GDM1 (cell line): ENCODE measurements around the gene ENTREP3.
A peak's percentile ranks its signal among the peaks of the same experiment; 100 is the strongest.
"Not testable (repeated sequence)": the region's sequence is repeated elsewhere in the genome, so short reads cannot be mapped to it uniquely, and the experiment has no call there.

ENCODE experiments used
- DNase-seq: peaks from one replicate; lab custom pipeline; 2025; lab: John Stamatoyannopoulos, UW

Gene ENTREP3

GRCh38 chr1:155251566-155251965 is 3.7 kb downstream of the ENTREP3 start:
- no peak for DNase-seq

- peak; percentile 85 for DNase-seq
These were observed 4.4 kb downstream of the ENTREP3 start for GRCh38 chr1:155250633-155251449.

GRCh38 chr1:155250246-155250632 is 5.0 kb downstream of the ENTREP3 start:
- no peak for DNase-seq

GRCh38 chr1:155247667-155248553 is 7.4 kb downstream of the ENTREP3 start:
- DNase-seq, result no peak

- DNase-seq, result not testable (repeated sequence)
These were observed 8.5 kb downstream of the ENTREP3 start for GRCh38 chr1:155246796-155247195.

GRCh38 chr1:155245163-155245524 is 10.1 kb downstream of the ENTREP3 start:
- DNase-seq, result no peak

- DNase-seq, result peak; percentile 96
These were observed 10.7 kb downstream of the ENTREP3 start for GRCh38 chr1:155244368-155245162.

- no peak for DNase-seq
These were observed 12.4 kb downstream of the ENTREP3 start for GRCh38 chr1:155242805-155243358.

- DNase-seq, result no peak
These were observed 13.4 kb downstream of the ENTREP3 start for GRCh38 chr1:155241841-155242264.

GRCh38 chr1:155241069-155241679 is 14.1 kb downstream of the ENTREP3 start:
- DNase-seq, result peak; percentile 54

GRCh38 chr1:155236451-155236850 is 18.8 kb downstream of the ENTREP3 start:
- no peak for DNase-seq

GRCh38 chr1:155235375-155235774 is 19.9 kb downstream of the ENTREP3 start:
- not testable (repeated sequence) for DNase-seq

- not testable (repeated sequence) for DNase-seq
These were observed 21.8 kb downstream of the ENTREP3 start for GRCh38 chr1:155233502-155233901.

- not testable (repeated sequence) for DNase-seq
These were observed 23.0 kb downstream of the ENTREP3 start for GRCh38 chr1:155232001-155232978.

GRCh38 chr1:155231302-155231701 is 24.0 kb downstream of the ENTREP3 start:
- not testable (repeated sequence) for DNase-seq

- DNase-seq, result no peak
These were observed 27.2 kb downstream of the ENTREP3 start for GRCh38 chr1:155228096-155228427.

GRCh38 chr1:155227261-155228095 is 27.8 kb downstream of the ENTREP3 start:
- DNase-seq, result peak; percentile 99

- DNase-seq, result no peak
These were observed 28.4 kb downstream of the ENTREP3 start for GRCh38 chr1:155226910-155227260.

- DNase-seq, result peak; percentile 77
These were observed 28.9 kb downstream of the ENTREP3 start for GRCh38 chr1:155226188-155226909.
